NCI-H2227 (cell line): ENCODE measurements around the gene PLA1A.
"Not testable (repeated sequence)": the region's sequence is repeated elsewhere in the genome, so short reads cannot be mapped to it uniquely, and the experiment has no call there.

Experiments
- DNase-seq: peaks from one replicate; lab custom pipeline; 2025; ENCODE audit not compliant: unreplicated experiment; lab: John Stamatoyannopoulos, UW

PLA1A gene

GRCh38 chr3:119660474-119661440 is 63.1 kb downstream of the PLA1A start, which contains the start of gene POPDC2:
TSS of gene POPDC2 (minus strand) at chr3:119660589. CDS start at chr3:119660423, 166 bp downstream.
- no peak for DNase-seq

DNA sequence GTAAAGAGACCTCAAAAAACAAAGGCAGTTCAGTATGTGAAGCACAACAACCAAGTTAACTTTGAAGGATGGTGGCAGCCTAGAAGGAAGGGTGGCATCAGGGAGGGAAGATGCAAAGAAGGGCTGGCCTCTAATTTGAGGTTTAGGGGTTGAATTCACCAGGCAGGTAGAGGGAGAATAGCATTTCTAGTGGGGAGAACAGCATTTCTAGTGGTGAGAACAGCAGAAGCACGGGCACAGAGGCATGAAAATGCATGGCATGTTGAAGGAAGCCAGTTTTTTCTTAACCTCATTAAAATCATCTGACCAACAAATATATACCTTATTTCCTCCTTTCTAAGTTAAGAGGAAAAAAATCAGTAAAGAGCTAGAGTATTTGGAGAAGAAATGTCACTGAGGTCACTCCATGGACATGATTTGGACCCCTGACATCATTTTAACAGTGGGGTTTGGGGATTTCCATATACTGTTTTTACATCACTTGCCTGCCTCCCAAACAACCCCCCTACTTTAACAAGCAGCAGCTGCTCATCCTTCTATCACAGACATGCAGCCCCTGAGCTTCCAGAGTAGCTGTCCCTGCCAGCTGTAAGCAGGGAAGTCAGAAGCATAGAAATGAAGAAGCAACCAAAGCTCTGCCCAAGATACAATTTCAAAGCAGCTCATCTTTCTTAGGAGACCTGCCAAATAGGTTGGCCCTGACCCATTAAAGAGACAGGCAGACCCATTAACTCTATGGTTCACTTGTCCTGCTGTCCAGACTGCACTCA is 65.1 kb downstream of the PLA1A start:
- no peak for DNase-seq

DNA sequence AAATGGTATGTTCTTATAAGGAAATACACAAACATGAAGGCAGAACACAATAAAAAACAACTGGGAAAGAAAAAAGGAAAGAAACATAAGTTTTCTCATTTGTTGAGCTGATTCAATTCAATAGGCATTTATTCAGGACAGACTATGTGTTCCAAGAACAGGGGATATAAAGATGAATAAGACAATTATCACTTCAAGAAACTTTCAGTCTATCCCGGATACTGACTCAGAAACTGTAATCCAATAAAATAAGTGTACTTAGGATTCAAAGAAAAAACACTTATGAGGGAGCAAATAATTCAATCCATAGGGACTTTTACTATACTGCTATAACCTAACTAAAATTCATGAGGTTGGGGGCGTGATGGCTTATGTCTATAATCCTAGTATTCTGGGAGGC is 66.2 kb downstream of the PLA1A start:
- DNase-seq: no peak

DNA sequence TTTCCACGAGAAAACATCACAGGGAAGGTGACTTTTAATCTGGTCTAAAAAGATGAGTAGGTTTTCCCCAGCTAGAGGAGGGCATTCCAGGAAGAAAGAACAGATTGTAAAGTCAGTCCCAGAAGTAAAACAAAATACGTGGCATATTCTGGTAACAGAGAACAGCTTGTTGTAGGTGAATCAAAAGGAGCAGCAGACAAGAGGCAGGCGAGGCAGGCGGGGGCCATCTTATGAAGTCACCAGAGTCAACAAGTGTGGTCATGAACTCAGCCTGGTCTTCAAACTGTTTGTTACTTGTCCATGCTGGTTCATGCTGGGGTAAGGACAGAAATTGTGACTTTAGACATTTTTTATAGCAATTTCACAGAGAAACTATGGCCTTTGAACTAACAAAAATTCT is 66.7 kb downstream of the PLA1A start:
- no peak for DNase-seq

DNA sequence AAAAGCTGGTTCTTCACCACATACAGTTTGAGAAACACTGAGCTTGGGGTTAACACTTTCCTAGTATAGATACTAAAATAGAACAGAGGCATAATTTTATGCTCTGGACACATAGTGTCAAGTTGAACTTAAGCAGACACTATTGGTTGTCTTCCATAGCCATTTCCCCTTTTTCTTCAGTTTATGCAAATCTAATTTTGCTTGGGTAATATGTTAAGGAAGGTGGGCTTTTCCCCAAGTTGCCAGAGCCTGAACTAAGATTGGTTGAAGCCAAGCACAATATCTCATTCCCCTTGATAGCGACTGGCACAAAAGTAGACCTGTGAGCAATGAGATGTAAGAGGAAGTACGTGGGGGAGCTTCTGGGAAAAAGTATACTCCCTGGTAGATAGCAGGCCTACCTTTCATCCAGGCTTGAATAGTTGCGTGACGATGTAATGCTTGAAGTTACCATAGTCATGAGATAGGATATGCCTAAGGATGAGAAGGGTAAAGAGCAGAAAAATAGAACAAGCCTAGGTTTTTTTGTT is 67.2 kb downstream of the PLA1A start:
- no peak for DNase-seq

GRCh38 chr3:119665954-119666559 is 68.4 kb downstream of the PLA1A start:
- DNase-seq: no peak

DNA sequence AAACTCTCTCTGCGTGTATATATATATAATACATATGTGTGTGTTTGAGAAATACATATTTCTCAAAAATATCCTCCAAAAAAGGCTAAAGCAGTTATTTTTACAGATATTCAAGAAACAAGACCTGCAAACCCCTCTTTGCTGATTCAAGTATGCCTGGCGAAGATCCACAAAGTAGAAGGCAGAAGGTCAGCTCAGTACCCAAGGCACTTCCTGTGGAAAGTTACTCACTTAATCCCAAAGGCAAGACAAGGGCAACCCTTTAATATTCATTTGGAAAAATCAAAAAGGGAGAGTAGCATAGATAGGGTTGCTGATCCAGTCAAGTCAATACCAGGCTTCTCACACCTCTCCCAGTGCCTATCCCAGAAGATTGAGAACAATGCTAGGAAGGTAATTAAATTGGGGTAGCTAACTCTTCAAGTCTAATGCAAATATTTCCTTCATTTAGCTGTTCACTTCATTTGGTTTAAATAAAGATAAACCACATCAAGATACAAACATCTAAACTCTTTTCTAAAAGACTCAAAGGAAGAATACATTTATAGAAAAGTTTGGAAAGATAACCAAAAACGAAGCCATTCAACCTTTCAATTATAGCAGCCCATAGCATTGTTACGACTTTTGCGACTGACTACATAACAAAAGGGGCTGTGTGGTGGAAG is 72.4 kb downstream of the PLA1A start:
- DNase-seq: no peak

DNA sequence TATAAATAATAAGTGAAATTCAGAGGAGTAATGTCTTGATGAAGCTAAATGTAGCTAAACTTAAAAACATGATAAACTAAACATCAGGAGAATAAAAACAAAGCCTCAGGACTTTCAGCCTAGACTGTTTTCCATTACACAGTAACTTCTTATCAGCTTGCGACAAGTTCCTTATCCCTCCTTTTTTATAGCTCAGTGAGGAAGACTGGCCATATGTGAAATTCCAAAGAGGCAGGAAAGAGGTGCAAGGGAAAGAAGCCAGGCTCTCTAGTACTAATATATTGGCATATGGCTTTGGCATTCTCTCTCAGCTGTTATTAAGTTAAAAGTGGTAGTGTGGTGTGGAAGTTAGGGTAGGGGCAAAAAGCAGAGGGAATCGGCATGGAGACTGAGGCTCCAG is 75.1 kb downstream of the PLA1A start:
- DNase-seq: no peak

- DNase-seq: no peak
Observed at GRCh38 chr3:119673875-119674274, 76.2 kb downstream of the PLA1A start.

DNA sequence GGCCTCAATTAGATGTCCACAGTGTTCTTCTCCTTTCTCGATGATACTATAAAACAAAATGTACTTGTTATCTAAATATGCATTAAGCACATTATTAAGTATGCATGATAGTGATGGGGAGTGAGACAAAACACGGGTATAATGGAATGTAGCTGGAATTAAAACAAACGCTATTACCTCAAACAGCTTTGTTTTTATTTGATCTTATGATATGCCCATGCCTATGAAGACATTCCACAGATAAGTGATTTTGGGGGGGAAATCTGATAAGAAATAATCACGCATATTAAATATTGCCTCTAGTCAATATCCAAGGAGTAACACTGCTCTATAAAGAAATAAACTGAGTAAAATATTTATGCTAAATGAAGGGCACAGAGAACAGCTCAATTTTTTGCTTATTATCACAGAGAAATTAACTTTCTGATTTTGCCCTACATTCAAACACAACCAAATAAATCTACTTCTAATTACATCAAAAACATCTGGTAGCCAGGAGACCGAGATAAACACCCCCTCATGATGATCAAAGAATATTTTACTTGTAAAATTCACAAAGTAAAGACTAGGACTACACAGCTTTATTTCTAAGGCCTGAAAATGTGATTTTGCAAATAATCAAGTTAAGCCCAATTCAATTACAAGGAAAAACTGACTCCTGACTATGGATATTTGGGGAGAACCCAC is 77.6 kb downstream of the PLA1A start:
- no peak for DNase-seq

GRCh38 chr3:119676020-119676419 is 78.3 kb downstream of the PLA1A start:
- peak; percentile 14 for DNase-seq

- peak; percentile 96 for DNase-seq
Observed at GRCh38 chr3:119676771-119677640, 79.3 kb downstream of the PLA1A start, which contains the start of gene COX17. TSS of gene COX17 (minus strand) at chr3:119677406. CDS start at chr3:119677310, 96 bp downstream.

- DNase-seq: no peak
Observed at GRCh38 chr3:119677641-119677934, 79.9 kb downstream of the PLA1A start.

GRCh38 chr3:119678209-119678608 is 80.5 kb downstream of the PLA1A start:
- not testable (repeated sequence) for DNase-seq
